ENCODE measurements around the gene DNAL4. TPM values are rescaled to one million over a fixed set of nuclear protein-coding genes. Genes with fewer than 3 reads are reported as not detected.

The DNAL4 gene
- total RNA-seq, 4 donors from 2014 or later, result 6.7 to 12.8 (median 9.4) TPM

DNA sequence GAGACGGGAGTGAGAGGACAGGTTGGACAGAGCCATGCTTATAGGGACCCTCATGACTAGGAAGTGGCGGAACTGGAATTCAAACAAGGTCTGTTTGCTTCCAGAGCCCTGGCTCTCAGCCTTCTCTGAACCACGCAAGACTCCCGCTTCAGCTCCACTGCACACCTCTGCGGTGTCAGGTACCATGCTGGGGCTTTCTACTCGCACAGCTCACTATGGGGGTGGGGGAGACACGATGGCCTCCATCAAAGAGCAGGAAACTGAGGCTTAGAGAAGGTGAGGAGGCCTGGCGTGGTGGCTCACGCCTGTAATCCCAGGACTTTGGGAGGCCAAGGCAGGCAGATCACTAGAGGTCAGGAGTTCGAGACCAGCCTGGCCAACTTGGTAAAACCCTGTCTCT lies 52.4 kb downstream of the DNAL4 start:
- DNase-seq (ENCODE audit: low spot score) (no peak), ATAC-seq (ENCODE audit: low FRiP score) (no peak)
- TF ChIP-seq, protein P1, sequence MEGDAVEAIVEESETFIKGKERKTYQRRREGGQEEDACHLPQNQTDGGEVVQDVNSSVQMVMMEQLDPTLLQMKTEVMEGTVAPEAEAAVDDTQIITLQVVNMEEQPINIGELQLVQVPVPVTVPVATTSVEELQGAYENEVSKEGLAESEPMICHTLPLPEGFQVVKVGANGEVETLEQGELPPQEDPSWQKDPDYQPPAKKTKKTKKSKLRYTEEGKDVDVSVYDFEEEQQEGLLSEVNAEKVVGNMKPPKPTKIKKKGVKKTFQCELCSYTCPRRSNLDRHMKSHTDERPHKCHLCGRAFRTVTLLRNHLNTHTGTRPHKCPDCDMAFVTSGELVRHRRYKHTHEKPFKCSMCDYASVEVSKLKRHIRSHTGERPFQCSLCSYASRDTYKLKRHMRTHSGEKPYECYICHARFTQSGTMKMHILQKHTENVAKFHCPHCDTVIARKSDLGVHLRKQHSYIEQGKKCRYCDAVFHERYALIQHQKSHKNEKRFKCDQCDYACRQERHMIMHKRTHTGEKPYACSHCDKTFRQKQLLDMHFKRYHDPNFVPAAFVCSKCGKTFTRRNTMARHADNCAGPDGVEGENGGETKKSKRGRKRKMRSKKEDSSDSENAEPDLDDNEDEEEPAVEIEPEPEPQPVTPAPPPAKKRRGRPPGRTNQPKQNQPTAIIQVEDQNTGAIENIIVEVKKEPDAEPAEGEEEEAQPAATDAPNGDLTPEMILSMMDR (IDR thresholded peaks at IDR 0.05), result no peak

DNA sequence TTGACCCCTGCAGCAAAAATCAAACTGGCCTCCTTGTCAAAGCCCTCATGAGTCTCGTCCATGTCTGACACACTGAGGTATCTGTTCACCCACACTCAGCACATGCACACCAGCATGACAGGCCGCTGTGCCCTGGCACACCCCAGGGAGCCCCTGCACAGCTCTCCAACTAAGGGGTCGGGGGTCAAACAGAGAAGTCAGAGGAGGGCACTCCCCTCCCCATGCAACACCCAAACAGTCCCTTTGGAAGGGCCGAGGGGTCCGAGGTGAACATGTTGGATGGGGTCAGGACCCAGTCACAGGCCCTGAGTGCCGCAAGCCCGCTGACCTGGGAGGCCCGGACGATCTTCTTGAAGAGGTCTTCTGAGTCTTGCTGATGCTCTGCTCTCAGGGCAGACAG lies 52.8 kb downstream of the DNAL4 start:
- TF ChIP-seq, protein P1 (IDR thresholded peaks at IDR 0.05), result no peak
- ATAC-seq (ENCODE audit: low FRiP score), result no peak

DNA sequence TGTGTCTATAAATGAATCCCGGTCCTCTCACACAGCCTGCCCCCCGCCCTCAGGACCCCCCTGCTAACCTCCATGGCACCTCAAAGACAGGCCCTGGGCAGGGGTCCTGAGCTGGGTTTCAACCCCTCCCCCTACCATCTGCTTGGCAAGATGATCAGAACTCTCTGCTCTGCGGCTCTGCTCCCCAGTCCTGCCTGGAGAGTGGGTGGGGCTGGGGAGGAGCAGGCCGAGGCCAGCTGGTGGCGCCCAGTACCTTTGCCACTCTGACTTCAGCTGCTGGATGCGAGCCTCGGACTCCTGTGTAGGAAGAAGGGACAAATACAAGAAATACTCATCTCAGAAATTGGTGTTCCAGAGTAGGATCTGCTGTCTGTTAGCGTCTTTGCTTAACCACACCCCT lies 53.2 kb downstream of the DNAL4 start:
- DNase-seq (ENCODE audit: low spot score), result no peak
- TF ChIP-seq, protein P1 (IDR thresholded peaks at IDR 0.05), result no peak
- ATAC-seq (ENCODE audit: low FRiP score), result no peak

More for the DNA sequence above, 52.8 kb downstream of the DNAL4 start:
- DNase-seq (ENCODE audit: low spot score), result no peak

DNA sequence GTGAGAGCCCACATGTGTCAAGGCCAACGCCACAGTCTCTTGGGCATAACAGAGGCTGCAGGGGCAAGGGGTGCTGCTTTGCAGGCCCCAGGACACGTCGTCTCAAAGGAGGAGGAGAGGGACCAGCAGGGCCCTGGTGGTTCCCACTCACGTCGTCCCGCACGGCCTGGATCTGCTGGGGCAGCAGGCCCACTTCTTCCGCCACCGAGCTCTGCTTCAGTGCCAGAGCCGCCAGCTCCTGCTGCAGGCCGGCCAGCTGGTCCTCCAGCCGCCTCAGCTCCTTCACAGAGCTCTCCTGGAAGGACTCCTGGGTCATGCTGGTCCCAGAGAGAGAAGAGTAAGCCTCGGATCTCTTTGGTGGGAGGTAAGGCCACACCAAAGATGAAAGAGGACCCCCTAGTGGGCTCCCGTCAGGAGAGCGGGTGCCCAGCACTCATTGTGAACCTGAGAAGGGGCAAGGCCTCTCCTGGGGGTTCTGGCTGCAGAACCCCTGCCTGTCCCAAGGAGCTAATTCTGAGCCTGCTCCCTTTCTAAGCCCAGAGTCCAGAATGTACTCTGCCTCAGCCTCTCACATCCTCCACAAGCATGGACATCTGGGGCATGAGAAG lies 53.7 kb downstream of the DNAL4 start:
- DNase-seq (ENCODE audit: low spot score) (no peak), ATAC-seq (ENCODE audit: low FRiP score) (no peak)
- TF ChIP-seq, protein P1 (IDR thresholded peaks at IDR 0.05), result no peak

DNA sequence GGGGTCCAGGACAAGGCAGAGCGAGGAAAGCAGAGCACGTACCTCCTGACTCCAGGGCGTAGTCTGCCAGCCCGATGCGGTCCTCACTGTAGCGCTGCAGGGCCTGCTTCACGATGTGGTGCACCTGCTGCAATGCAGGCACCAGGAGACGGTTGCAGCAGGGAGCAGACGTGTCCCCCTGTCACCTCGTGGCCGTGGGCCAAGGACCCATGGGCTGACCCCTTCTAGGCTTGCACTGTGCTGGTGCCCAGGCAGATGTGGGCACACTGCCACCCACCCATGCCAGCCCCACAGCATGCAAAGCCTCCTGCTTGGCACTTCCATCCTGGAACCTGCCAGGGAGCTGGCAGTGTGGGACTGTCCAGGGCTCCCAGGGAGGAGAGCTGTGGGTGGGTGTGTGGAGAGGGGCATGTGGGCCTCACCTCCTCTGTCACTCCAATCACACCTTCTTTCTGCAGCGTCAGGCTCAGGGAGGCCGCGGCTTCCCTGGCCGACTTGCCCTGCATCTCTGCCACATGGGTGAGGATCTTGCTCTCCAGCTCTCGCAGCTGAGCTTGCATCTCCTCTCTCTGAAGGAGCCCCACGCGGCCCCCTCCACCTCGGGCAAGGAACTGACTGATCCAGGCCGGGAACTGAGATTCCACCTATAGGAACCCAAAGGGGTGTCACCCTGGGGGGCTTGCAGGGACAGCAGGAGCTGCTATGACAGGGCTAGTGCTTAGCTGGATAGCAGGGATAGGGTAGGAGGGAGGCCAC lies 54.5 kb downstream of the DNAL4 start:
- TF ChIP-seq, protein P1 (IDR thresholded peaks at IDR 0.05), result no peak
- DNase-seq (ENCODE audit: low spot score) (no peak), ATAC-seq (ENCODE audit: low FRiP score) (no peak)

DNA sequence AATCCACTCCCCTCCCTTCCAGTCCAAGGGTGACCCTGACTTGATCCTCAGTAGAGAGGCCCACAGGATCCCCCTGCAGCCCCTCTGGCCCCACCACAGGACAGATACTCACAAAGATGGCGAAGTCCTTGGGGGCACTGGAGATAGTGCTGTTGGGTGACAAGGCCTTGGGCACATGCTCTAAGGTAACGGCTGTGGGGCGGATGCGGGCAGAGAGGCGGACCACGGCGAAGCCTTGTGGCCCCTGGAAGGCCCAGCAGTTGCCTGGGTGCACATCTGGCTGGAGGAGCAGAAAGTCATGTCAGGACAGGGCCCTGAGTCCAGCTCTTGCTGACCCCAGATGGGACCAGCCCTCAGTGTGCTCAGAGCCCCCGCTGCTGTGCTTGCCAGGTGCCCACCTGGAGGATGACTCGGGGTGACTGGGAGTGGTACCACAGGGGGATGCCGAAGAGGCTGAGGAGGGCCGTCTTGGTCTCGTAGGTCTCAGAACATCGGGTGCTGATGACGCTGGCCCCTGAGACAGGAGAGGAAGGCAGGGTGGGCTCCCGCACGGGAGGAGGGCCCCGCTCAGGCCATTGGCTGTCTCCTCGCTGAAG lies 55.4 kb downstream of the DNAL4 start:
- DNase-seq (ENCODE audit: low spot score), result no peak
- TF ChIP-seq, protein P1 (IDR thresholded peaks at IDR 0.05), result no peak
- ATAC-seq (ENCODE audit: low FRiP score), result no peak
